K562 (cell line): ENCODE measurements around the gene BEND6. TPM values are rescaled to one million over a fixed set of nuclear protein-coding genes. Genes with fewer than 3 reads are reported as not detected.
A peak's percentile ranks its signal among the peaks of the same experiment; 100 is the strongest.

ENCODE experiments used
- BCOR ChIP-seq: fragments of 450-650 bp; IDR thresholded peaks from 2 replicates; pipeline ENCODE4 v1.6.1; 2016
- CREB1 ChIP-seq, 2 experiments: sonication (generic) in 1 of 2; formaldehyde crosslinking in 1 of 2; IDR thresholded peaks; 2 replicates each; pipeline versions ENCODE4 v1.6.1 to v1.8.0; 2012 to 2022; ENCODE audit warnings: inconsistent platforms in 1 of 2, mild to moderate bottlenecking in 1 of 2, missing genetic modification reagents in 1 of 2, moderate library complexity in 1 of 2
- EP300 ChIP-seq: IDR thresholded peaks from 2 replicates; pipeline ENCODE4 v1.6.1; 2012; ENCODE audit warnings: low read length, improper control_type of control experiment
- KAT7 ChIP-seq: sonication (generic); formaldehyde crosslinking; IDR thresholded peaks from 2 replicates; pipeline ENCODE4 v1.8.0; 2022; ENCODE audit warnings: missing genetic modification reagents, mild to moderate bottlenecking, borderline replicate concordance
- MYC ChIP-seq, 2 experiments: fragments of 250-450 bp in 1 of 2; sonication (Bioruptor Pico) in 1 of 2; IDR thresholded peaks; 2 replicates each; pipeline versions ENCODE4 v1.5.1 to v1.6.1; 2012 to 2021; ENCODE audit warnings: low read depth in 2 of 2, borderline replicate concordance in 1 of 2, improper control_type of control experiment in 1 of 2, low read length in 1 of 2, mild to moderate bottlenecking in 1 of 2, moderate library complexity in 1 of 2
- NR2C2 ChIP-seq, 2 experiments: fragments of 200-800 bp in 1 of 2; sonication (Bioruptor generic) in 1 of 2; sonication (generic) in 1 of 2; formaldehyde crosslinking in 1 of 2; IDR thresholded peaks; 2 replicates each; pipeline versions ENCODE4 v1.6.1 to v1.8.0; 2016 to 2022; ENCODE audit warnings: mild to moderate bottlenecking in 1 of 2, missing compliant biosample characterization in 1 of 2, missing genetic modification characterization in 1 of 2, missing genetic modification reagents in 1 of 2
- TFAM ChIP-seq: fragments of 250-450 bp; sonication (Bioruptor Pico); conservative IDR thresholded peaks from 2 replicates; pipeline ENCODE4 v1.5.0; 2021; ENCODE audit warnings: mild to moderate bottlenecking, moderate library complexity
- THRAP3 ChIP-seq: fragments of 450-650 bp; IDR thresholded peaks from 2 replicates; pipeline ENCODE4 v1.6.1; 2016; ENCODE audit warnings: mild to moderate bottlenecking, inconsistent platforms, borderline replicate concordance
- WHSC1 ChIP-seq: IDR thresholded peaks from one replicate; pipeline ENCODE4 v1.6.1; 2012; ENCODE audit warnings: low read length, control low read depth, inconsistent platforms
- ZNF707 ChIP-seq: fragments of 250-450 bp; sonication (Bioruptor Pico); conservative IDR thresholded peaks from 2 replicates; pipeline ENCODE4 v1.8.0; 2022; ENCODE audit warnings: inconsistent platforms, mild to moderate bottlenecking, moderate library complexity
- ZNF764 ChIP-seq: fragments of 250-450 bp; sonication (Bioruptor Pico); IDR thresholded peaks from 2 replicates; pipeline ENCODE4 v1.4.0; 2020; ENCODE audit warnings: low read depth, mild to moderate bottlenecking, moderate library complexity
- polyA plus RNA-seq, 8 experiments: library from polyadenylated mRNA; depleted of rRNA in 4 of 8; stranded (reverse) in 5 of 8; unstranded in 3 of 8; fragments of >200 nt; fragmentation: Nextera tagmentation in 2 of 8; fragmentation: Illumina TruSeq in 1 of 8; extraction: Ambion mirVana in 2 of 8; extraction: Trizol in 1 of 8; gene quantifications; 2 replicates each; pipeline versions ENCODE4 v1.2.1 to v1.2.3, GENCODE V29; 2011 to 2014; ENCODE audit warnings: inconsistent platforms in 1 of 8, missing spikeins in 1 of 8
- total RNA-seq, 7 experiments: library from RNA; depleted of rRNA in 6 of 7; stranded (reverse); fragments of >200 nt in 6 of 7; fragmentation: Illumina TruSeq in 2 of 7; extraction: Trizol in 2 of 7; gene quantifications; 2 replicates each; pipeline versions ENCODE4 v1.2.1 to v1.2.3, GENCODE V29; 2011 to 2021; ENCODE audit warnings: low replicate concordance in 1 of 7
- TF ChIP-seq, protein P1 (sequence below): fragments of 250-450 bp; sonication (Bioruptor Pico); IDR thresholded peaks from 2 replicates; pipeline ENCODE4 v1.8.0; 2021; ENCODE audit warnings: moderate library complexity, mild to moderate bottlenecking, inconsistent platforms
- TF ChIP-seq, protein P2 (sequence below), 2 experiments: fragments of 450-650 bp in 1 of 2; sonication (generic) in 1 of 2; formaldehyde crosslinking; conservative IDR thresholded peaks; 2 replicates each; pipeline versions ENCODE4 v1.4.0 to v1.8.1; 2020 to 2022; ENCODE audit warnings: mild to moderate bottlenecking in 1 of 2, missing genetic modification reagents in 1 of 2
- TF ChIP-seq, protein P3 (sequence below): fragments of 250-450 bp; sonication (Bioruptor Pico); IDR thresholded peaks from 2 replicates; pipeline ENCODE4 v1.4.0; 2020
- TF ChIP-seq, protein P4 (sequence below): fragments of 250-450 bp; sonication (Bioruptor Pico); IDR thresholded peaks from 2 replicates; pipeline ENCODE4 v1.4.0; 2020; ENCODE audit warnings: mild to moderate bottlenecking, moderate library complexity, borderline replicate concordance
- TF ChIP-seq, protein P5 (sequence below): fragments of 250-450 bp; sonication (Bioruptor Pico); IDR thresholded peaks from 2 replicates; pipeline ENCODE4 v1.5.0; 2020; ENCODE audit warnings: mild to moderate bottlenecking

BEND6 gene
- total and polyA plus RNA-seq, 9 of the 15 experiments (the other 6 are each of a cell fraction or from before 2014, with no cell fraction given) = 0.37 to 4.0 (median 1.1) TPM

DNA sequence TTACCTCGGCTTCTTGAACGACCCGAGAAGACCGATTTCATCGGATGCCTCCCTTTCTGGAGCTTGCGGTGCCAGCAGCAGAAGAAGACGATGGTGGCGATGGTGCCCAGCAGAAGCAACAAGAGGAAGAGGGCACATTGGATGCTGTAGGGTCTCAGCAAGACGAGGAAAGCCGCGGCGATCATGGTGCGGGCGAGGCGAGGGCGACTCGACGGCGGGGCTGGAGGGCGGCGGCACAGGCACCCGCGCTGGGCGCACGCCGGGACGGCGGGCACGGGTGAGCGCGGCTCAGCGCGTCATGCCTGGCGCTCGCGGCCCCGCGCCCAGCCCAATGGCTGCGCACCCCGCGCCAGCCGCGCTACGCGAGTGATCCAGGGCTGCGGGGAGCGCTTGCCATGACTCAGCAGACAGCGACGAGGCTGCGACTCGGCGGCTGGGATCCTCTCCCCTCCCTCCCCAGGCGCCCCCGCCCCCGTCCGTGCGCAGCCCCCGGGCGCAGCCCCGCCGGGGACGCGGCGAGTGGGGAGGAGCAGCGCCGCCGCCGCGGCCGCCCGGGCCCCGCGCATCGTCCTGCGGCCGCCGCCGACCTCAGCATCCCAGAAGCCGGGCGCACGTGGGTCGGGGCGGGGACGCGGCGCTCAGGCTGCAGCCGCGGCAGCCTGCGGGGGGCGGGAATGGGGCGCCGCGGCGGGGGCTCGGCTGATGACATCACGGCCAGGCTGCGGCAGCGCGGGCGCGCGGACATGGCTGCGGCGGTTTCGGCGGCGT is at the start of gene BEND6 (continued):
- TF ChIP-seq MYC (IDR thresholded peaks at IDR 0.05; ENCODE audit: low read depth, low read length) (peak; percentile 30; the same call in 1 of the 2 replicates), MYC (CRISPR knock-in tag; IDR thresholded peaks at IDR 0.05; ENCODE audit: borderline replicate concordance, low read depth) (no peak), WHSC1 (no peak), CREB1 (IDR thresholded peaks at IDR 0.05) (peak; percentile 68; the same call in 1 of the 2 replicates), CREB1 (CRISPR knock-in tag; IDR thresholded peaks at IDR 0.05) (no peak; the same call in 1 of the 2 replicates), NR2C2 (CRISPR knock-in tag; IDR thresholded peaks at IDR 0.05) (no peak), NR2C2 (tag; IDR thresholded peaks at IDR 0.05) (0 out of 2 replicates have a peak, but pooled peaks have one; percentile 23), THRAP3 (no peak), TFAM (CRISPR knock-in tag) (no peak), KAT7 (CRISPR knock-in tag) (no peak), EP300 (no peak), ZNF707 (no peak), ZNF764 (CRISPR knock-in tag) (no peak), BCOR (no peak)
- TF ChIP-seq, protein P1, sequence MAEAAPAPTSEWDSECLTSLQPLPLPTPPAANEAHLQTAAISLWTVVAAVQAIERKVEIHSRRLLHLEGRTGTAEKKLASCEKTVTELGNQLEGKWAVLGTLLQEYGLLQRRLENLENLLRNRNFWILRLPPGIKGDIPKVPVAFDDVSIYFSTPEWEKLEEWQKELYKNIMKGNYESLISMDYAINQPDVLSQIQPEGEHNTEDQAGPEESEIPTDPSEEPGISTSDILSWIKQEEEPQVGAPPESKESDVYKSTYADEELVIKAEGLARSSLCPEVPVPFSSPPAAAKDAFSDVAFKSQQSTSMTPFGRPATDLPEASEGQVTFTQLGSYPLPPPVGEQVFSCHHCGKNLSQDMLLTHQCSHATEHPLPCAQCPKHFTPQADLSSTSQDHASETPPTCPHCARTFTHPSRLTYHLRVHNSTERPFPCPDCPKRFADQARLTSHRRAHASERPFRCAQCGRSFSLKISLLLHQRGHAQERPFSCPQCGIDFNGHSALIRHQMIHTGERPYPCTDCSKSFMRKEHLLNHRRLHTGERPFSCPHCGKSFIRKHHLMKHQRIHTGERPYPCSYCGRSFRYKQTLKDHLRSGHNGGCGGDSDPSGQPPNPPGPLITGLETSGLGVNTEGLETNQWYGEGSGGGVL (CRISPR knock-in tag) = no peak
- TF ChIP-seq, protein P2, sequence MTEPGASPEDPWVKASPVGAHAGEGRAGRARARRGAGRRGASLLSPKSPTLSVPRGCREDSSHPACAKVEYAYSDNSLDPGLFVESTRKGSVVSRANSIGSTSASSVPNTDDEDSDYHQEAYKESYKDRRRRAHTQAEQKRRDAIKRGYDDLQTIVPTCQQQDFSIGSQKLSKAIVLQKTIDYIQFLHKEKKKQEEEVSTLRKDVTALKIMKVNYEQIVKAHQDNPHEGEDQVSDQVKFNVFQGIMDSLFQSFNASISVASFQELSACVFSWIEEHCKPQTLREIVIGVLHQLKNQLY (CRISPR knock-in tag; conservative IDR thresholded peaks at IDR 0.05) = no peak
- TF ChIP-seq, protein P3, sequence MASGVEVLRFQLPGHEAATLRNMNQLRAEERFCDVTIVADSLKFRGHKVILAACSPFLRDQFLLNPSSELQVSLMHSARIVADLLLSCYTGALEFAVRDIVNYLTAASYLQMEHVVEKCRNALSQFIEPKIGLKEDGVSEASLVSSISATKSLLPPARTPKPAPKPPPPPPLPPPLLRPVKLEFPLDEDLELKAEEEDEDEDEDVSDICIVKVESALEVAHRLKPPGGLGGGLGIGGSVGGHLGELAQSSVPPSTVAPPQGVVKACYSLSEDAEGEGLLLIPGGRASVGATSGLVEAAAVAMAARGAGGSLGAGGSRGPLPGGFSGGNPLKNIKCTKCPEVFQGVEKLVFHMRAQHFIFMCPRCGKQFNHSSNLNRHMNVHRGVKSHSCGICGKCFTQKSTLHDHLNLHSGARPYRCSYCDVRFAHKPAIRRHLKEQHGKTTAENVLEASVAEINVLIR (CRISPR knock-in tag) = no peak
- TF ChIP-seq, protein P4, sequence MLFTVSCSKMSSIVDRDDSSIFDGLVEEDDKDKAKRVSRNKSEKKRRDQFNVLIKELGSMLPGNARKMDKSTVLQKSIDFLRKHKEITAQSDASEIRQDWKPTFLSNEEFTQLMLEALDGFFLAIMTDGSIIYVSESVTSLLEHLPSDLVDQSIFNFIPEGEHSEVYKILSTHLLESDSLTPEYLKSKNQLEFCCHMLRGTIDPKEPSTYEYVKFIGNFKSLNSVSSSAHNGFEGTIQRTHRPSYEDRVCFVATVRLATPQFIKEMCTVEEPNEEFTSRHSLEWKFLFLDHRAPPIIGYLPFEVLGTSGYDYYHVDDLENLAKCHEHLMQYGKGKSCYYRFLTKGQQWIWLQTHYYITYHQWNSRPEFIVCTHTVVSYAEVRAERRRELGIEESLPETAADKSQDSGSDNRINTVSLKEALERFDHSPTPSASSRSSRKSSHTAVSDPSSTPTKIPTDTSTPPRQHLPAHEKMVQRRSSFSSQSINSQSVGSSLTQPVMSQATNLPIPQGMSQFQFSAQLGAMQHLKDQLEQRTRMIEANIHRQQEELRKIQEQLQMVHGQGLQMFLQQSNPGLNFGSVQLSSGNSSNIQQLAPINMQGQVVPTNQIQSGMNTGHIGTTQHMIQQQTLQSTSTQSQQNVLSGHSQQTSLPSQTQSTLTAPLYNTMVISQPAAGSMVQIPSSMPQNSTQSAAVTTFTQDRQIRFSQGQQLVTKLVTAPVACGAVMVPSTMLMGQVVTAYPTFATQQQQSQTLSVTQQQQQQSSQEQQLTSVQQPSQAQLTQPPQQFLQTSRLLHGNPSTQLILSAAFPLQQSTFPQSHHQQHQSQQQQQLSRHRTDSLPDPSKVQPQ = no peak
- TF ChIP-seq, protein P5, sequence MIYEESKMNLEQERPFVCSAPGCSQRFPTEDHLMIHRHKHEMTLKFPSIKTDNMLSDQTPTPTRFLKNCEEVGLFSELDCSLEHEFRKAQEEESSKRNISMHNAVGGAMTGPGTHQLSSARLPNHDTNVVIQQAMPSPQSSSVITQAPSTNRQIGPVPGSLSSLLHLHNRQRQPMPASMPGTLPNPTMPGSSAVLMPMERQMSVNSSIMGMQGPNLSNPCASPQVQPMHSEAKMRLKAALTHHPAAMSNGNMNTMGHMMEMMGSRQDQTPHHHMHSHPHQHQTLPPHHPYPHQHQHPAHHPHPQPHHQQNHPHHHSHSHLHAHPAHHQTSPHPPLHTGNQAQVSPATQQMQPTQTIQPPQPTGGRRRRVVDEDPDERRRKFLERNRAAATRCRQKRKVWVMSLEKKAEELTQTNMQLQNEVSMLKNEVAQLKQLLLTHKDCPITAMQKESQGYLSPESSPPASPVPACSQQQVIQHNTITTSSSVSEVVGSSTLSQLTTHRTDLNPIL = no peak
